ENCODE measurements around the gene QTRT2. TPM values are rescaled to one million over a fixed set of nuclear protein-coding genes. Genes with fewer than 3 reads are reported as not detected.

QTRT2 gene
- total and polyA plus RNA-seq, 2 of the 8 experiments (the other 6 are each of a cell fraction or from before 2014, with no cell fraction given), result 13.3 to 54.5 TPM

- H3K14ac ChIP-seq (ENCODE audit: insufficient read length), result no peak overlapping the region
- no peak overlapping the region for H4K91ac ChIP-seq (replicated peaks; ENCODE audit: insufficient read length, low read length)
- POLR2A ChIA-PET (ENCODE audit: partially characterized antibody), result no interaction called here
- H3K23me2 ChIP-seq (ENCODE audit: low read depth, low read length), result no peaks in the 10 kb centered on the region
- H3K18ac ChIP-seq (ENCODE audit: extremely low read depth, low read length), result no peak overlapping the region
- no peak overlapping the region for H3K9ac ChIP-seq (replicated peaks in 1 of 4; ENCODE audit: extremely low read depth in 1 of 4, low read depth in 3 of 4, low read length in 3 of 4)
- no peak overlapping the region for H3K56ac ChIP-seq (replicated peaks; ENCODE audit: insufficient read length, low read depth, low read length)
- H4K8ac ChIP-seq (ENCODE audit: extremely low read depth, insufficient read depth, low read length), result no peak overlapping the region
- no peak overlapping the region for H2BK12ac ChIP-seq (ENCODE audit: low read depth, low read length)
- H3K9me3 ChIP-seq (ENCODE audit: insufficient read depth in 2 of 2, low read depth in 1 of 2, low read length in 1 of 2), result no peaks in the 10 kb centered on the region
- no peak overlapping the region for H2AFZ ChIP-seq (ENCODE audit: low read length)
- H4K20me1 ChIP-seq (replicated peaks in 1 of 2; ENCODE audit: control insufficient read depth in 1 of 2, insufficient read depth in 2 of 2, low read length in 2 of 2), result peaks cover 0 to 5% of the 10 kb centered on the region in 2 experiments
- CTCF ChIA-PET (ENCODE audit: partially characterized antibody), result no interaction called here
- H3K4me3 ChIP-seq (ENCODE audit: extremely low read depth in 1 of 4, insufficient read depth in 2 of 4, low read depth in 3 of 4, low read length in 4 of 4), result no peak overlapping the region
- no peak for TF ChIP-seq KDM5A (IDR thresholded peaks at IDR 0.05; ENCODE audit: low read length)
- no peak overlapping the region for H3K4me2 ChIP-seq (ENCODE audit: insufficient read depth in 1 of 2, low read depth in 2 of 2, low read length in 2 of 2)
- DNase-seq (ENCODE audit: low read depth in 1 of 2, low spot score in 2 of 2) (no peak), FAIRE-seq (no peak)
- H3K23ac ChIP-seq (ENCODE audit: insufficient read length), result no peak overlapping the region
- H2BK20ac ChIP-seq (ENCODE audit: low read length), result no peak overlapping the region
- H3K79me2 ChIP-seq (ENCODE audit: control insufficient read depth in 1 of 2, insufficient read depth in 2 of 2, low read length in 2 of 2), result no peaks in the 10 kb centered on the region
- no peaks in the 10 kb centered on the region for H3K79me1 ChIP-seq (ENCODE audit: low read depth, low read length)
- no peaks in the 10 kb centered on the region for H3K27me3 ChIP-seq (replicated peaks in 1 of 4; ENCODE audit: control insufficient read depth in 3 of 4, extremely low read depth in 1 of 4, insufficient read depth in 3 of 4, low read length in 3 of 4)
- no peaks in the 10 kb centered on the region for H3K4me1 ChIP-seq (replicated peaks in 1 of 4; ENCODE audit: control insufficient read depth in 3 of 4, insufficient read depth in 4 of 4, low read length in 3 of 4)
- no peak overlapping the region for H2BK15ac ChIP-seq (ENCODE audit: low read length)
- no peak overlapping the region for H3K27ac ChIP-seq (ENCODE audit: low read depth, low read length)
- no peak overlapping the region for H2AK5ac ChIP-seq (ENCODE audit: low read depth, low read length)
- H4K5ac ChIP-seq (ENCODE audit: insufficient read length, low read depth, low read length), result no peak overlapping the region
- H3K4ac ChIP-seq (replicated peaks; ENCODE audit: insufficient read length, low read depth, low read length), result no peak overlapping the region
- H2BK120ac ChIP-seq (replicated peaks; ENCODE audit: low read depth, low read length), result no peak overlapping the region
- H3K36me3 ChIP-seq (ENCODE audit: control insufficient read depth in 2 of 4, insufficient read depth in 4 of 4, low read length in 3 of 4), result peaks cover 11 to 89% (median 61%) of the 10 kb centered on the region in 4 experiments
- H2BK5ac ChIP-seq (ENCODE audit: low read depth, low read length), result no peak overlapping the region
Measured at GRCh38 chr3:114078126-114078525, 21.6 kb downstream of the QTRT2 start.

All from H1 (cell line).